EH (cell line): ENCODE data around the gene ANO6.

Source experiments
- DNase-seq: peaks from one replicate; pipeline ENCODE4 v3.0.0-alpha.2; 2015; ENCODE audit warnings: low read depth

Gene ANO6

DNA sequence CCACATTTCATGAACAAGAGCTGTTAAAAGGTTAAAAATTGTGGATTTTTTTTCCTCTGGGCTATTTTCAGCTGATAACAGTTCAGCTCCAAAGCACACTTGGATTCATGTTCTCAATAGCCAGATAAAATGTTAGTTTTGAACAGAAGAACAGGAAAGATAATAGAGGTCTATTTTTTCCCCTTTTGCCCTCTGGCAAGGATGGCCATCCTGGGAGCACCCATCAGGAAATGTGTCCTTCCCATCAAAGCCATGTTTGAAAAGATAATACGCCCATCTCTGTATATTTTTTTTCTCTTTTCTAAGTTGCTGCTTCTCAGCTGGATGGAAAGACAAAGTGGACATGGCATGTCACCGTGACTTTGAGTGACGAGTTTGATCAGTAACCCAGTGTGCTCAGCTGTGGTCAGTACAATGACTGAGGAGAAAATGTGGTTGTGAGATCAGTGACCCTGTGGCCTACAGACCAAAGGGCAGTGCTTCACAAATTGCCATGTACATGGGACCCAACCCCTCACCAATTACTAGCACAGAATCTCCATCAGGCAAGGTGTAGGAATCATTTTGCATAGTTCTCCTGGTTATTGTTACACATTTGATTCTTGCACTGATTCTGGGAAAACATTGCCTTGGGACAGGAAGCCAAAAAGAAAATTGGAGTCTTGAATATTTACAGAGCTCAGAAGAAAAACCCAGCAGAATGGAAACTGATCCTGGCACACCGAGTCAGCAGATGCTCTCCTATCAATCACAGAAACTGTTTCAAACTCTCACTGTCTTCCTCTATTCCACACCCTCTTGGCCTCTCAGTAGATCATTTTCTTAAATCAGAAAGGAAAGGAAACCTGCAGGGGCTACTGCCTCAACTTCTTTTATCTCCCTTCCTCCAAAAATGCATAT is 64.3 kb downstream of the ANO6 start:
- no peak for DNase-seq

DNA sequence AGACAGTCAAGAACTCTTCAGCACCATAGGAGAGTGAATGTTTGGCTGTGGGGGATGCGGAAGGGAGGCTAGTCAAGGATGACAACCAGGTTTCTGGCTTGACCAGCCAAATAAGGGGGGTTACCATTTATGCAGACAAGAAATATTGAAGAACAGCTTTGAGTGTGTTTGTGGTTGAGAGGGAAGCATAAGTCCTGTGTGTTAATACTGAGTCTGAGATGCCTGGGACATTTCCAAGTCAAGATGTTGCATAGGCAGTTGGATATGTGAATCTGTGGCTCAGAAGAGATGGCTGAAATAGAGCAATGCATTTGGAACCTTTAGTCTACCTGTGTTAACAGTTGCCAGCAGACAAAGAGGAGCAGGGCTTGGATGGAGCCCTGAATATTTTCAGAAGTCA is 66.1 kb downstream of the ANO6 start:
- DNase-seq = no peak

DNA sequence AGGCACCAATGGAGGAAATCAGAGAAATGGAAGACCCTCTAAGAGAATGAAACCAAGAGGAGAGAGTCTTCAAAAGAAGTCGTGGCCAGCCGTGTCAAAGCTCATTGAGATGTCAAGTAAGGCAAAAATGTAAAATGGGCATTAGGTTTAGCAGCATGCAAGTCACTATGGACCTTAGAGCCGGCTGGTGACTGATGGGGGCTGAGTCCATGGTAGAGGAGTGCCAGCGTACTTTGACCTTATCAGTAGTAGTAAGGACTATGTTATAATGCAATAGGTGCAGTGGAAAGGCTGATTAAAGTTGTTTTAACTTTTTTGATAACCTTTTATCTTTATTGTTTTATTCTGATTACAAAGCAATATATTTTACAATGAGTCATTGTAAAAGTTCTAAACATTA is 66.5 kb downstream of the ANO6 start:
- DNase-seq = no peak

DNA sequence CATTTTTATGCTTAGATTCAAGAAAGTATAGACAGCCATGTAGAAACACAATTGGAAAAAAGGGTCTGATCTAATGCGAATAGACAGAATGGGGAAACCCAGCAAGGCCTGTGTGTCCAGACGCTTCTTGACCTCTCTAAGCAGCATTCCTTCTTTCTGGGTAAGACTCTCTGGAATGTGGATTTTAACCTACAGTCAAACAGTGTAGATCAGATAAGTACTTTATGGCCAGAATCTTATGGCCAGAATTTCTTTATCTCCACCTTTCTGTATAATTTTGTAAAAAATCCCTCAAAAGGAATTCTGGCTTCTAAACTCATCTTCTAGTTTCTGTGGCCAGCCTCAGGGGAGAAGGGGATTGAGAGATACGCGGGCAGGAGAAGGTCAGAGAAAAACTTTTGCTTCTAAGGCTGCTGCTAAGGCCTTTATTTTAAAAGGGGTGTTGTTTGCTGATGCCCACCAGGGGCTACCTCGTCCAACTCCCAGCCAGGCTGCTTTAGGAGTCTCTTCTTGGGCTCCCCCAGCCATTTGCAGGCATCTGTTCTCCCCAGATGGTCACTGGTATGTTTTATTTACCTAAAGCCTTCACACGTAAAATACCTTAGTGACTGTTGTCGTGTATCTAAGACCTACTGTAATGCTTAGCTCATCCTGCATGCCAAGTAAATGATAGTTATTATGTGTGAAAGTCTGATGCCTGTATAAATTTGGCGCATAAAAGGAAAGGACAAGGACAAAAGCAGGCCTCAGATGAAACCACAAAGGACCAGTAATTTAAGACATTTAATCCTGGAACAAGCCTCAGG is 68.4 kb downstream of the ANO6 start:
- peak; percentile 93 for DNase-seq

DNA sequence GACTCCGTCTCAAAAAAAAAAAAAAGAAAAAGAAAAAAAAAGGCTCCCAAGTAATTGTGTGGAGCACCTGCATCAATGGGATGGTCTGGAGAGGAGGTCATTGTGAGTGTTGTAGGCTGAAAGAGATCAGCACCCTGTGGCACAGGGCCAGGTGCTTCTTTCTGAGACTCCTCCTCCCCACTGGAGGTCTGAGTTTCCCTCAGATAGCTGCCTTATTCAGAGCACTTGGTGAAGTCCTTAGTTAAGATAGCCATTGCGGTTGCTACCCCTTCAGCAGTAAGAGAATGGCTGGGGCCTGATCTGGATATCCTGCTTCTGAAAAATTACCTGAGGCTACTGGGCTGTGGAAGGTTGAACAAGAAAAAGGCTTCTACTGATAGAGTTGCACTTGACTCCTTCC is 69.8 kb downstream of the ANO6 start:
- DNase-seq = no peak

DNA sequence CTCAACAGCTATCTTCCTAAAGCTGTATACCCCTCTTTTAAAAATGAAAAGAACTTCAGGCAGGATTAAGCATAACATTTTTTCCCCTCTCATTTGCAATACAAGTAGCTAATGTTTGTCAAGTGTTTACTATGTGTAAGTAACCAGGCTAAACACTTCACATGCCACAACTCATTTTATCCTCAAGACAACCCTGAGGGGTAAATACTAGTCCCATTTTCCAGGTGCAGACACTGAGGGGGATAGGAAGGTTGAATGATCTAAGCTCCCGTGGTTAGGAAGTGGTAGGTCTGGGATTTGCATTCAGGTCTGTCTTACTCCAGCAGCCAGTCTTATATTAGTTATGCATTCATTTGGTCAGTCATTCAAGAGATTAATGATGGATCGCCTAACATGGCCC is 70.7 kb downstream of the ANO6 start:
- no peak for DNase-seq

DNA sequence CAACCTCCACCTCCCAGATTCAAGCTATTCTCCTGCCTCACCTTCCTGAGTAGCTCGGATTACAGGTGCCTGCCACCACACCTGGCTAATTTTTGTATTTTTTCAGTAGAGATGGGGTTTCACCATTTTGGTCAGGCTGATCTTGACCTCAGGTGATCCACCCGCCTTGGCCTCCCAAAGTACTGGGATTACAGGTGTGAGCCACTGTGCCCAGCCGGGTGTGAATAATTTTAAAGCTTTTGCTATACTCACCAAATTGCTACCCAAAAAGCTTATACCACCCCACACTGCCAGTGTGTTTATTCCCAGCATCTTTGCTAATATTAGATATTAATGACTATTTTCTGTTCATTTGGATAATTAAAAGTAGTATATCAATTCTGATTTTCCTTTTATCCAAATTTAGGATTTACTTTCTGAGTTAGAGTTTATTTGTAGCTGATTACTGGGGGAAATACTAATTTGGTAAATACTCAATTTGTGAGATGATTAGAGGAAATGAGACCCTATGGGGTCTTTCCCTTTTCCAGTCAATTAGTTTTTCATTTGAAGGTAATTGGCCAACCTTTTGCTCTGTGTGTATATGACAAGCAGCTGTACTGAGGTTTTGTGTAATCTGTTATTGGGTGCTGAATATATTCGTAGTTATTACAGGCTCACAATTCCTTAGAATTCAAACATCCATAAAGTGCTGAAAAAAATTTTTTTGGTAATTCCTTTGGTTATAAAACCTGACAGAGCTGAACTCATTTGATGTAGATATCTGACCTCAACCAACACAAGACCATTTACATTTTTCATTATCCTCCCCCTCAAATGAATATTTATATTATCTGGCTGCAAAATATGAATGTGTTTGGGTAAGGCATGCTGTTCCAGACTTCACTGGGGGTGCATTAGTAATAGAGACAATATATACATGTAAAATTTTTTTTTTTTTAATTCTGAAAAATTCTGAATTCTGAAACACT is 73.6 kb downstream of the ANO6 start:
- DNase-seq = no peak

DNA sequence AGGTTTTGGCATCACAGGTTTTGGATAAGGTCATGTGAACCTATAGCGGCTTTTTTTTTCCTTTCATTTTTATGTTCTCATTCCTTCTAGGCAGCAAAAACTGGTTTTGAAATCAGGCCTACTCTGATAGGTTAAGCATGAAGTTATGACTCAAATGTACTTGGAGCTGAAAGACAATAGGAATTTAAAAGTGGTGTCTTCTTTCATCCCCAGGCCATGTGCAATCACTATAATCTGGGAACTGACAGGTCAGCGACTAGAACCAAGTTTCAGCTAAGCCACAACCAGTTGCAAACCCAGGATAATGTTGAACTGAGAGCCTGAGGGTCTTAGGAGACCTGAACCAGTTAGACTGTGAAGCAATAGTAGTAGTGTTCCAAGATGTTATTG is 74.3 kb downstream of the ANO6 start:
- DNase-seq = peak; percentile 86

DNA sequence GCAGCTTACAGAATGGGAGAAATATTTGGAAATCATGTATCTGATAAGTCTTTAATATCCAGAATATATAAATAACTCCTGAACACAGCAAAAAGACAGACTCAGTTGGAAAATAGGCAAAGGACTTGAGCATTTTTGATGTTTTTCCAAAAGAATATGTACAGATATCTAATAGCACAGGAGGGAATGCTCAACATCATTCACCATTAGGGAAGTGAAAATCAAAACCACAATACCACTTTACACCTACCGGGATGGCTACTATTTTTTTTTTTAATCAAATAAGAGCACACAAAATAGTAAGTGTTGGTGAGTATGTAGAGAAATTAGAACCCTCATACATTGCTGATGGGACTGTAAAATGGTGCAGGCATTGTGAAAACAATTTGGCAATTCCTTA is 75.6 kb downstream of the ANO6 start:
- no peak for DNase-seq

DNA sequence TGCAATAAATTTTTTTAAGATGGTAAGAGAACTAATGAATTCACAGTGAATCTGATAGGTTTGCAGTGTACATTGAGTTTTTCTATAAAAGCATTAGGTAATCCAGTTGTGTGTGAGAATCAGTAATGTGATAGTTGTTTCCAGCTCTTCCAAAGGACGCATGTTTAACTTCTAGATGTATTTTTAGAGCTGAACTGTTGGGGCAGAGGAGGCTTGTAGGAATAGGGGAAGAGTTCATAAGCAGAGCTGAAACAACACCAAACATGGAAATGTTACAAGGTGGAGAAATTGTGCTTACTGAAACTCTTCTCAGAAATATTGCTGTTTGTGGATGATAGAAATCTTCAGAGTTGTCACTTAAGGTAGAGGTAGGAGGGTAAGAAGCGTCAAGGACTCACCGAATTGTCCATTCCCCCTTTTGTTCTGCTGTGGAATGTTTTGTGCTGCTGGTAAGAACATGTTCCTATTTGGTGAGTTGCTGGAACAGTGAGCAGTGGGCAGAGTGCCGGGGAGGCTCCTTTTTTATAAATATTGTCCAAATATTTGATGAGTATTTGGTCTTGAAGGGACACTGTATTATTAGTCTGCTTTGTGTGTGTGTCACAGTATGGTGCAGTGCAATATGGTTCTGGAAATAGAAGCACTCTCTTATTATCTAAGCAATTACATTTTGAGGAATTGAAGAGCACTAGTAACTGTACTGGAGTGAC is 76.7 kb downstream of the ANO6 start:
- peak; percentile 35 for DNase-seq

DNA sequence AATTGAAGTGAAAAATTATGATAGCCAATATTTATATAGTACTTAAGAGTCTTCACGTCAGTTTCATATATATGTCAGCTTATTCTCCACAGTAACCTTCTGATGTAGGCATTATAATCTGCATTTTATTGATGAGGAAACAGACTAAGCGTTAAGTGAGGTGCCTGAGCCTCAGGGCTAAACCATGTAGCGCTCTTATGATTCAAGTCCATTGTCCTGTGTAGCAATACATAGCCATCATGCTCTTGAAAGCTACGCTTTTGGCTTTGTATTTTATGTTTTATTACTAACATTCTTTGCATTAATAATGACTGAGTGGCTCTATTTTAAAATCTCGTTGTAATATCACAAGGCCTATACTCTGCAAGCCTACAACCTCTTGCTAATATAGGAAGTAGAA is 79.0 kb downstream of the ANO6 start:
- DNase-seq = no peak

DNA sequence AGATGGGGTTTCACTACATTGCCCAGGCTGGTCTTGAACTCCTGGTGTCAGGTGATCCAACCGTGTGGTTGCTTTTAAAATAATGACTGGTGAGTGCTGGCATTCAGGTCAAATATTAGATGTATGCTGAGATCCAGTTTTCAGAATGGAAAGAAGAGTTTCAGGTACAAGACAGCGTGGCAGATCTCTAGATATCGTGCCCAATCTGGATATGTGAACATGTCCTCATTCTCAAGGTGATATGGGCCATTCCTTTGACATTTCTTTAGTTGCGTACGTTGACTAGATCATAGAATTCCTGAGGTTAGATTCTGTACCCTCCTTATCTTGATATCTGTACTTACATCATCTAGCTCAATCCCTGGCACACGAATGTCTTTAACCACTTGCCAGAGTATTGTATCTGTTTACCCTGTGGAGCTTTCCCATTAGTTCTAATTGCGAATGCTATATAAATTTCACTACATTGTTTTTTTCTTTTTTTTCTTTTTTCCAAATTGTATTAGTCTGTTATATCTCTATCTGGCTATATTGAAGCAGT is 80.2 kb downstream of the ANO6 start:
- no peak for DNase-seq

DNA sequence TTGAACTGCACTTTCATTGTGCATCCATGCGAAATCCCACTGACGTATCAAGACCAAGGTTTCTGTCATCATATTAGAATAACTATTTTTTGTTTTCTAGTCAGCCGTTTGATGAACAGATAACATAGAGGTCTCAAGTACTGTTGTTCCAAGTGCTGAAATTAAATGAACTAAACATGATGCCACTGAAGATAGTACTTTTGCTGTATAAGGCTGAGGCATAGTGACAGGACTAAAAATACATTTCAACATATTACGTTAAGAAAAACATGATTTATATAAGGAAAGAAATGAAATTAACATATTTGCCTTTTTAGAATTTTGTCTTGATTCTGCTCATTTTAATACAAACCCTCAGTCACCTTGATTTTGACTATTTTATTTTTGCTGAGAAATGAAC is 82.2 kb downstream of the ANO6 start:
- no peak for DNase-seq

DNA sequence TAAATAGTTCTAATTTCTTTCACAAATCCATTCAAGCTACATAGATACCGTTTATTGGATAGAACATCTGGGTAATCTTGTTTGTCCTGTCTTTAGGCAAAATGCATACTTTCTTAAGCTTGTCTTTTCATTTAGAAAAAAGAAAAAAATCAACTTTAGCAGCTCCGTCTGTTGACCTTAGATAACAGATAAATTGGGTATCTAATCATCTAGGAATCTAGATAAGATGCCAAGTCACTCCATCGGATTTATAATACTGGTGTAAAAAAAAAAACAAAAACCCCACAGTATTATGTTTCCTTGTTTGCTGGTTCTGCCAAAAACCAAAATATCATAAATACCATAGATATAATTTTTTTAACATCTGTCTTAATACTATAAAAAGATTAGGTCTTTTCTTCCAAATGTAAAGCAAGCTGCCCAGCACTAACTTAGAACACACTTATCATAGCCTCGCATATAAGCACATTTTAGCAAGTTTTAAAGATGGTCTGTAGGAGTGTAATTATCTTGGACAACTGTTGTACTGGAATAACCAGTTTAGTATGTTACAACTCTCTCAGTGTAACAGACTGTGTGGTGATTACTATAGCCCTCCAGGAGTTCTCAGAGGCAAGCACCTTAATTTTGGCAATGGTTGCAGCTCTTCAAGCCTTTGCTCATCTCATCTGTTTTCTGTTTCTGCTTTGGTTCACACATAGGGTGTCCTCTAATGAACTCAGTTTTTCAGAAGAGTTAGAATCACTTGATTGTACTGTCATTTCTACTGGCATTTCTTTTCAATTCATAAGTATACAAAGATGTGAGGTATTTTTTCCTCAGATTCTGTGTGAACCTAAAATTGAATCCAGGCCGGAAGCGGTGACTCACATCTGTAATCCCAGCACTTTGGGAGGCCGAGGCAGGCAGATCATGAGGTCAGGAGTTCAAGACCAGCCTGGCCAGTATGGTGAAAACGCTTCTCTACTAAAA is 83.1 kb downstream of the ANO6 start:
- peak; percentile 84 for DNase-seq

DNA sequence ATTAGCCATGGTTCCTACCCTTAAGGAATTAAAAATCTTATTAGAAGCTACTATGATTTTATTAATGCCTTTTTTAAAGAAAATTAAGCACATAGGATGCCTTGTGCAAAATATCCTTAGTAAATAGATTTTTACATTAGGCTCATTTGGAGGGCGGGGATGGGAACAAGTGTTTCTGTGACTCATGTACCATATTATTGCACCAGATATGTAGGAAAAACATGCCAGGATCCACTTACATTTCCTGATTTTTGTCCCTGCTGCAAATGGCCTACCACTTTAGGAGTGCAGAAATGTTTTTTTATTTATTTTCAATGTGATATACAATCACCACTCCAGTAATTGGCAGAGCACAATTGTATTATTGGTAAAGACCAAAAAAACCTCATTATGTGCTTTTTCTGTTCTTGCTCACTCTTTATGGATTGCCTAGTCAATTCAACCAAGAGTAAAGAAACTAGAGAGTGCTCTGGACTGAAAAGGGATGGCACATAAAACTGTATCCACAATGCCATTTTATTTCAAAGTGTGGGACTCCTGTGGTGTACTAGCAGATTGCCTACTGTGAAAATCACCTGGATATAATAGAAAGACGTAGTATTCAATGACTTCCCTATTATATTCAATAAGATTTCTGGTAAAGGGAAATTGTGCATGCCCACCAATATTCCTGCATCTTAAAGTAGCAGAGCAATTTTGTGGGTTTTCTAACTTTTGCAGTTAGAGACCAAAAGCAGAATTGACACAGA is 86.9 kb downstream of the ANO6 start:
- DNase-seq = peak; percentile 34

DNA sequence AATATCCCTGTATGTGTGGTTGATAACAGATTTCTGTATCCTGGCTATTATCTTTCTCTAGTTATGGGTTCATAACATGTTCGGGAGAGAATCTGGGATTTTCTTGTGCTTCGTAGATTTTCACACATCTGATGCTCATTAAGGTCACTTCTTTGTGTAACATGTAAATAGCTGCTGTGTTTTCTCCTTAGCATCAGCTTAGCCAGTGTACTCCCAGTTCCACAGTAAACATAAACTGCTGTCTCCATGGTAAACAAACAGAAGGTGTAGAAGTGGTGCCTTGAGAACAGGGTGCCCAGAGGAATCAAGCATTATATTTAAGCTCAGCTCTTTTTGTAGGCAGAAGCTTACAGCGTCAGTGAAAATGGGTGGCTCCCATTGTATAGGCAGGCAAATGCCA is 88.0 kb downstream of the ANO6 start:
- DNase-seq = no peak

DNA sequence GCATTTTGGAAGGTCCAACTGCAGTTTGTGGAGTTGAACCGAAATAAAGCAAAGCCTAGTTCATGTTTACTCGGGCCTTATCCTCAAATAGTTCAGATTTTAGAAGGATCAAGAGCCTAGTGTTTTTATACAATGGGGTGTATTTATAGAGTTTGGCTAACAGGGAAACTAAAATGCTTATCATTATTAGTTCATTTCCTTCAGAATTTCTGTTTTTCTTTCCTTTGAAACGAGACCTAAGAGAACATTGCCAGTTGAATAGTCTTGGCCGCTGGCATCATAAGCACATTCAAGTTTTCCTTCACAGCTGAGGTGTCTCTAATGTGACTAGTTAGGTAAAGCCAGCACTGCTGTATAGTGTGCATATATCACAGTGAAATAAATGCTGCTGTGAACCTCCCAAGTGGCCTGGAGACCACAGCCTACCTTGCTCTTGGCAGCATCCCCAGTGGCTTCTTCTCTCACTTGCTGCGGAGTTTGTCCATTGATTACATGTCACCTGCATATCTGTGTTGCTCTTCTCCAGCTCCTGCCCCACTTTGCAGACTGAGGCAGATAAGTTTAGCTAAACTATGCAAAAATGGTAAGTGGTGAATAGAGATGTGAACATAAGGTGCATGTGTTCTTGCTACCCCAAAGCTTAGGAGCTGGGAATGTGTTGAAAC is 88.8 kb downstream of the ANO6 start:
- no peak for DNase-seq

DNA sequence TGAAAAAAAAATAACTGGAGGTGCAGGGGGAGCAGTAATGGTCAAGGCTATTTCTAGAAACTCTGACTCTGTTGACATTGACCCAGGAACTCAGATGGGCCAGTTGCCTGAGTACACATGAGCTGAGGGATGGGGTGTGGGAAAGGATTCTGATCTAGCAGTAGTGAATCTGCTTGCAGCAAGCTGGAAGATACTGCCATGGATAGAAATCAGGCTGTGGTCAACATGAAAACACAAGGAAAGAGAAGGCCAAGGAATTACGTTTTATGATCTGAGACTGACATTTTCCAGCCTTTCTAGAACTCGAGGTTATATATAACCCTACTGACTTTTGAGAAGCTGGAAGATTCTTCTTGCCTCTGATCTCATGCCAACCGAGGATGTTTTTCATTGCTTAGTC is 90.0 kb downstream of the ANO6 start:
- DNase-seq = peak; percentile 52
